Calu3 (cell line): ENCODE results near the gene TMEM108. TPM values are rescaled to one million over a fixed set of nuclear protein-coding genes. Genes with fewer than 3 reads are reported as not detected.

Source experiments
- BruUV-seq: library from RNA; stranded (reverse); fragments of 400-500 nt; replicated peaks from 2 replicates; lab custom pipeline; 2021; lab: Mats Ljungman, UMichigan
- CTCF ChIA-PET: fragments of 300-600 bp; sonication (Branson Sonifier 250); formaldehyde crosslinking; loops from one replicate; lab custom pipeline; 2022; ENCODE audit warnings: antibody characterized with exemption; lab: Charles Lee
- DNase-seq: peaks from one replicate; pipeline ENCODE4 v3.0.0; 2022
- H3K27ac Mint-ChIP-seq: one replicate; pipeline ENCODE4 v1.8.0; 2022; ENCODE audit warnings: mixed read lengths; ENCODE audit not compliant: unreplicated experiment
- H3K27me3 Mint-ChIP-seq: one replicate; pipeline ENCODE4 v1.8.0; 2022; ENCODE audit warnings: mixed read lengths; ENCODE audit not compliant: unreplicated experiment
- H3K36me3 Mint-ChIP-seq: one replicate; pipeline ENCODE4 v1.8.0; 2022; ENCODE audit warnings: mild to moderate bottlenecking, moderate library complexity, mixed read lengths; ENCODE audit not compliant: insufficient read depth, unreplicated experiment
- H3K4me1 Mint-ChIP-seq: one replicate; pipeline ENCODE4 v1.8.0; 2022; ENCODE audit warnings: mild to moderate bottlenecking, low read depth, mixed read lengths; ENCODE audit not compliant: unreplicated experiment
- H3K4me3 Mint-ChIP-seq: one replicate; pipeline ENCODE4 v1.8.0; 2022; ENCODE audit warnings: mild to moderate bottlenecking, low read depth, moderate library complexity, mixed read lengths; ENCODE audit not compliant: unreplicated experiment
- H3K9me3 Mint-ChIP-seq: one replicate; pipeline ENCODE4 v1.8.0; 2022; ENCODE audit warnings: low read depth, mixed read lengths; ENCODE audit not compliant: unreplicated experiment
- CTCF ChIP-seq: fragments of 200-600 bp; IDR thresholded peaks from one replicate; pipeline ENCODE4 v1.8.0; 2022; ENCODE audit warnings: antibody characterized with exemption; ENCODE audit not compliant: unreplicated experiment
- intact Hi-C: fragments of 100-400 bp; cut with micrococcal nuclease; formaldehyde crosslinking; loops from one replicate; pipeline ENCODE4 v1.10.0; 2022; ENCODE audit not compliant: unreplicated experiment
- total RNA-seq: library from RNA; stranded (reverse); gene quantifications from 2 replicates; pipeline ENCODE4 v1.2.3, GENCODE V29; 2022

TMEM108 gene
- total RNA-seq, 1 experiment from 2014 or later = not detected

- H3K36me3 Mint-ChIP-seq = no peaks in the 10 kb centered on the region
- CTCF ChIA-PET = no interaction called here
- intact Hi-C loops = no loop called here
- H3K4me1 Mint-ChIP-seq = no peaks in the 10 kb centered on the region
- TF ChIP-seq CTCF = no peak
- no peak overlapping the region for H3K4me3 Mint-ChIP-seq
- H3K27ac Mint-ChIP-seq = no peak overlapping the region
- BruUV-seq = no TSS peak
- no peak for DNase-seq
- H3K27me3 Mint-ChIP-seq = peaks cover 48% of the 10 kb centered on the region
- no peaks in the 10 kb centered on the region for H3K9me3 Mint-ChIP-seq
Measured at GRCh38 chr3:133074977-133075376, 36.8 kb downstream of the TMEM108 start.

GRCh38 chr3:133077688-133078087, 39.5 kb downstream of the TMEM108 start:
- H3K36me3 Mint-ChIP-seq = no peaks in the 10 kb centered on the region
- H3K4me1 Mint-ChIP-seq = no peaks in the 10 kb centered on the region
- no peak overlapping the region for H3K4me3 Mint-ChIP-seq
- H3K27ac Mint-ChIP-seq = no peak overlapping the region
- DNase-seq = no peak
- peaks cover 56% of the 10 kb centered on the region for H3K27me3 Mint-ChIP-seq
- no TSS peak for BruUV-seq
- intact Hi-C loops = no loop called here
- no peak for TF ChIP-seq CTCF
- no peaks in the 10 kb centered on the region for H3K9me3 Mint-ChIP-seq
- CTCF ChIA-PET = interaction anchor here (0.9 kb wide), 1 partner anchor 10 kb away, joined by 4 read pairs; no protein-coding TSS in a partner anchor

- H3K4me1 Mint-ChIP-seq = no peaks in the 10 kb centered on the region
- no peak for DNase-seq
- BruUV-seq = no TSS peak
- TF ChIP-seq CTCF = no peak
- H3K9me3 Mint-ChIP-seq = no peaks in the 10 kb centered on the region
- intact Hi-C loops = no loop called here
- H3K36me3 Mint-ChIP-seq = no peaks in the 10 kb centered on the region
- CTCF ChIA-PET = no interaction called here
- no peak overlapping the region for H3K4me3 Mint-ChIP-seq
- peaks cover 56% of the 10 kb centered on the region for H3K27me3 Mint-ChIP-seq
- H3K27ac Mint-ChIP-seq = no peak overlapping the region
Measured at GRCh38 chr3:133079621-133080020, 41.4 kb downstream of the TMEM108 start.

GRCh38 chr3:133081016-133081415, 42.8 kb downstream of the TMEM108 start:
- H3K36me3 Mint-ChIP-seq = no peaks in the 10 kb centered on the region
- intact Hi-C loops = no loop called here
- CTCF ChIA-PET = no interaction called here
- no peak overlapping the region for H3K27ac Mint-ChIP-seq
- H3K4me1 Mint-ChIP-seq = no peaks in the 10 kb centered on the region
- no peaks in the 10 kb centered on the region for H3K9me3 Mint-ChIP-seq
- no peak overlapping the region for H3K4me3 Mint-ChIP-seq
- no peak for TF ChIP-seq CTCF
- peaks cover 43% of the 10 kb centered on the region for H3K27me3 Mint-ChIP-seq
- no TSS peak for BruUV-seq
- DNase-seq = no peak
